ENCODE data around the gene CLIP1.

CLIP1 gene

GRCh38 chr12:122250047-122250446, 172.4 kb downstream of the CLIP1 start:
- Histone ChIP-seq H3K9ac (ENCODE audit: low read length in 2 of 2) (no peak overlapping the region), H3K27me3 (ENCODE audit: control insufficient read depth in 1 of 2, insufficient read depth in 2 of 2, low read length in 2 of 2) (no peaks in the 10 kb centered on the region), H3K9me3 (ENCODE audit: control insufficient read depth in 2 of 2, low read length in 2 of 2) (no peaks in the 10 kb centered on the region), H3K4me1 (ENCODE audit: control insufficient read depth, insufficient read depth, low read length) (no peaks in the 10 kb centered on the region), H3K27ac (ENCODE audit: low read length) (no peak overlapping the region), H3K4me3 (ENCODE audit: low read length in 2 of 2) (no peak overlapping the region), H3K36me3 (ENCODE audit: control insufficient read depth in 2 of 2, insufficient read depth in 2 of 2, low read length in 2 of 2) (peaks cover 7 to 24% of the 10 kb centered on the region in 2 donors)

GRCh38 chr12:122245553-122245952, 176.9 kb downstream of the CLIP1 start:
- Histone ChIP-seq H3K4me3 (ENCODE audit: low read length in 2 of 2) (no peak overlapping the region), H3K9ac (ENCODE audit: low read length in 2 of 2) (no peak overlapping the region), H3K27me3 (ENCODE audit: control insufficient read depth in 1 of 2, insufficient read depth in 2 of 2, low read length in 2 of 2) (no peaks in the 10 kb centered on the region), H3K4me1 (ENCODE audit: control insufficient read depth, insufficient read depth, low read length) (no peaks in the 10 kb centered on the region), H3K9me3 (ENCODE audit: control insufficient read depth in 2 of 2, low read length in 2 of 2) (no peaks in the 10 kb centered on the region), H3K27ac (ENCODE audit: low read length) (no peak overlapping the region), H3K36me3 (ENCODE audit: control insufficient read depth in 2 of 2, insufficient read depth in 2 of 2, low read length in 2 of 2) (peaks cover 8 to 34% of the 10 kb centered on the region in 2 donors)

- Histone ChIP-seq H3K4me3 (ENCODE audit: low read length in 2 of 2) (no peak overlapping the region), H3K9me3 (ENCODE audit: control insufficient read depth in 2 of 2, low read length in 2 of 2) (no peaks in the 10 kb centered on the region), H3K9ac (ENCODE audit: low read length in 2 of 2) (no peak overlapping the region), H3K27ac (ENCODE audit: low read length) (no peak overlapping the region), H3K27me3 (ENCODE audit: control insufficient read depth in 1 of 2, insufficient read depth in 2 of 2, low read length in 2 of 2) (no peaks in the 10 kb centered on the region), H3K4me1 (ENCODE audit: control insufficient read depth, insufficient read depth, low read length) (no peaks in the 10 kb centered on the region), H3K36me3 (ENCODE audit: control insufficient read depth in 2 of 2, insufficient read depth in 2 of 2, low read length in 2 of 2) (peaks cover 6 to 29% of the 10 kb centered on the region in 2 donors)
Observed at GRCh38 chr12:122244565-122245371, 177.7 kb downstream of the CLIP1 start.

GRCh38 chr12:122243965-122244364, 178.5 kb downstream of the CLIP1 start:
- no peaks in the 10 kb centered on the region for H3K27me3 ChIP-seq (ENCODE audit: control insufficient read depth in 1 of 2, insufficient read depth in 2 of 2, low read length in 2 of 2)
- no peak overlapping the region for H3K4me3 ChIP-seq (ENCODE audit: low read length in 2 of 2)
- H3K9me3 ChIP-seq (ENCODE audit: control insufficient read depth in 2 of 2, low read length in 2 of 2): no peaks in the 10 kb centered on the region
- no peaks in the 10 kb centered on the region for H3K4me1 ChIP-seq (ENCODE audit: control insufficient read depth, insufficient read depth, low read length)
- peaks cover 3 to 29% of the 10 kb centered on the region in 2 donors for H3K36me3 ChIP-seq (ENCODE audit: control insufficient read depth in 2 of 2, insufficient read depth in 2 of 2, low read length in 2 of 2)
- no peak overlapping the region for H3K9ac ChIP-seq (ENCODE audit: low read length in 2 of 2)
- no peak overlapping the region for H3K27ac ChIP-seq (ENCODE audit: low read length)

GRCh38 chr12:122238861-122239260, 183.6 kb downstream of the CLIP1 start:
- no peaks in the 10 kb centered on the region for H3K9me3 ChIP-seq (ENCODE audit: control insufficient read depth in 2 of 2, low read length in 2 of 2)
- no peak overlapping the region for H3K27ac ChIP-seq (ENCODE audit: low read length)
- no peak overlapping the region for H3K9ac ChIP-seq (ENCODE audit: low read length in 2 of 2)
- no peaks in the 10 kb centered on the region for H3K4me1 ChIP-seq (ENCODE audit: control insufficient read depth, insufficient read depth, low read length)
- no peaks in the 10 kb centered on the region for H3K27me3 ChIP-seq (ENCODE audit: control insufficient read depth in 1 of 2, insufficient read depth in 2 of 2, low read length in 2 of 2)
- peaks cover 12 to 38% of the 10 kb centered on the region in 2 donors for H3K36me3 ChIP-seq (ENCODE audit: control insufficient read depth in 2 of 2, insufficient read depth in 2 of 2, low read length in 2 of 2)
- H3K4me3 ChIP-seq (ENCODE audit: low read length in 2 of 2): no peak overlapping the region

GRCh38 chr12:122235741-122236140, 186.7 kb downstream of the CLIP1 start:
- no peak overlapping the region for H3K4me3 ChIP-seq (ENCODE audit: low read length in 2 of 2)
- H3K9ac ChIP-seq (ENCODE audit: low read length in 2 of 2): no peak overlapping the region
- H3K36me3 ChIP-seq (ENCODE audit: control insufficient read depth in 2 of 2, insufficient read depth in 2 of 2, low read length in 2 of 2): peaks cover 28 to 43% of the 10 kb centered on the region in 2 donors
- no peaks in the 10 kb centered on the region for H3K4me1 ChIP-seq (ENCODE audit: control insufficient read depth, insufficient read depth, low read length)
- H3K9me3 ChIP-seq (ENCODE audit: control insufficient read depth in 2 of 2, low read length in 2 of 2): no peaks in the 10 kb centered on the region
- H3K27ac ChIP-seq (ENCODE audit: low read length): no peak overlapping the region
- H3K27me3 ChIP-seq (ENCODE audit: control insufficient read depth in 1 of 2, insufficient read depth in 2 of 2, low read length in 2 of 2): no peaks in the 10 kb centered on the region

- no peak overlapping the region for H3K27ac ChIP-seq (ENCODE audit: low read length)
- H3K4me1 ChIP-seq (ENCODE audit: control insufficient read depth, insufficient read depth, low read length): no peaks in the 10 kb centered on the region
- H3K9me3 ChIP-seq (ENCODE audit: control insufficient read depth in 2 of 2, low read length in 2 of 2): no peaks in the 10 kb centered on the region
- H3K27me3 ChIP-seq (ENCODE audit: control insufficient read depth in 1 of 2, insufficient read depth in 2 of 2, low read length in 2 of 2): no peaks in the 10 kb centered on the region
- peaks cover 25 to 46% of the 10 kb centered on the region in 2 donors for H3K36me3 ChIP-seq (ENCODE audit: control insufficient read depth in 2 of 2, insufficient read depth in 2 of 2, low read length in 2 of 2)
- H3K4me3 ChIP-seq (ENCODE audit: low read length in 2 of 2): no peak overlapping the region
- H3K9ac ChIP-seq (ENCODE audit: low read length in 2 of 2): no peak overlapping the region
Observed at GRCh38 chr12:122232691-122233090, 189.8 kb downstream of the CLIP1 start.

- Histone ChIP-seq H3K4me3 (ENCODE audit: low read length in 2 of 2) (no peak overlapping the region), H3K36me3 (ENCODE audit: control insufficient read depth in 2 of 2, insufficient read depth in 2 of 2, low read length in 2 of 2) (peaks cover 23 to 39% of the 10 kb centered on the region in 2 donors), H3K4me1 (ENCODE audit: control insufficient read depth, insufficient read depth, low read length) (peaks cover 7% of the 10 kb centered on the region), H3K27me3 (ENCODE audit: control insufficient read depth in 1 of 2, insufficient read depth in 2 of 2, low read length in 2 of 2) (no peaks in the 10 kb centered on the region), H3K9me3 (ENCODE audit: control insufficient read depth in 2 of 2, low read length in 2 of 2) (no peaks in the 10 kb centered on the region), H3K27ac (ENCODE audit: low read length) (no peak overlapping the region), H3K9ac (ENCODE audit: low read length in 2 of 2) (no peak overlapping the region)
Observed at GRCh38 chr12:122230798-122231197, 191.7 kb downstream of the CLIP1 start.

GRCh38 chr12:122228092-122228491, 194.4 kb downstream of the CLIP1 start:
- Histone ChIP-seq H3K9me3 (ENCODE audit: control insufficient read depth in 2 of 2, low read length in 2 of 2) (no peaks in the 10 kb centered on the region), H3K27ac (ENCODE audit: low read length) (no peak overlapping the region), H3K36me3 (ENCODE audit: control insufficient read depth in 2 of 2, insufficient read depth in 2 of 2, low read length in 2 of 2) (peaks cover 14 to 25% of the 10 kb centered on the region in 2 donors), H3K4me1 (ENCODE audit: control insufficient read depth, insufficient read depth, low read length) (peaks cover 23% of the 10 kb centered on the region), H3K4me3 (ENCODE audit: low read length in 2 of 2) (no peak overlapping the region), H3K9ac (ENCODE audit: low read length in 2 of 2) (no peak overlapping the region), H3K27me3 (ENCODE audit: control insufficient read depth in 1 of 2, insufficient read depth in 2 of 2, low read length in 2 of 2) (no peaks in the 10 kb centered on the region)

- no peaks in the 10 kb centered on the region for H3K9me3 ChIP-seq (ENCODE audit: control insufficient read depth in 2 of 2, low read length in 2 of 2)
- H3K27ac ChIP-seq (ENCODE audit: low read length): peak overlapping the region; percentile 55
- no peak overlapping the region for H3K4me3 ChIP-seq (ENCODE audit: low read length in 2 of 2)
- peaks cover 23% of the 10 kb centered on the region for H3K4me1 ChIP-seq (ENCODE audit: control insufficient read depth, insufficient read depth, low read length)
- no peaks in the 10 kb centered on the region for H3K27me3 ChIP-seq (ENCODE audit: control insufficient read depth in 1 of 2, insufficient read depth in 2 of 2, low read length in 2 of 2)
- no peak overlapping the region for H3K9ac ChIP-seq (ENCODE audit: low read length in 2 of 2)
- peaks cover 17 to 23% of the 10 kb centered on the region in 2 donors for H3K36me3 ChIP-seq (ENCODE audit: control insufficient read depth in 2 of 2, insufficient read depth in 2 of 2, low read length in 2 of 2)
Observed at GRCh38 chr12:122227341-122227740, 195.1 kb downstream of the CLIP1 start.
